ENCODE data around the gene ZCCHC14. TPM values are rescaled to one million over a fixed set of nuclear protein-coding genes. Genes with fewer than 3 reads are reported as not detected.

Gene ZCCHC14
- 1 to 10 TPM; 4.6 to 5.9 TPM for total RNA-seq

DNA sequence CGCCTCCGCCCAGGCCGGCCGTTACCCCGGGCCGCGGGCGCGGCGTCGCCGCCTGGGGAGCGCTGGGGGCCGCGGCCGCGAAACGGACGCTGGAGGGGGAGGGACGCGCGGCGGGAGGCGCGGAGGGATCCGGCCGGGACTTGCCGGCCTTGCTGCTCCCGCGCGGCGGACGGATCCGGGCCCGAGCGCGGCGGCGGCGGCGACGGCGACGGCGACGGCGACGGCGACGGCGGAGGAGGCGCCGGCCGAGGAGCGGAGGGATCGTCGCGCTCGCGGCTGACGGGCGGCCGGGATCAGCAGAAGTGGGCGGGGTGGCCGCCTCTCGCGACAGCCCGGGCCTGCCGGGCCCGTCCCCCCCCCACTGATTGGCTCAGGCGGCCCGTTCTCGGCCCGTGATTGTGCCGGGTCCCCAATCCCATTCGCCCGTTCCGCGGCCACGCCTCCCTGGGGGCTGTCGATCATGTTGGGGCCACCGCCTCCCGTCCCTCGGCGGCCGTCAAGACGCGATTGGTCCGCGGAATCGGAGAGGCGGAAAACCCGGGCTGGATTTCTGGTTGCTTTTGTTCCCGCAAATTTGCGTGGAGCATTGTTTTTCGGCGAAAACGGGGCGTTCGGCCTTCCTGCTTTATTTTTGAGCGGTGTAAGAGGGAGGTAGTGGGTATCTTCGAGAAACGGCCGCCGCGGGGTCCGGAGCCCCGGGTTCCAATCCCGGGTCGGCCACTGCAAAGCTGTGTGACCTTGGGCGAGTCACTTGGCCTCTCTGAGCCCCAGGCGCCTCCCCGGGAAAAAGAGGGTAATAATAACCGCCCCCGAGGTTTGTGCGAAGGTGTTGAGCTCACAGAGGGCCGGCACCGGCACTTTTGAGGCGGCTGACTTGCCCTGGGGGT, at the start of gene ZCCHC14:
Gene ZCCHC14, minus strand, starts transcription at position 304 of the 887 bp plus-strand sequence. CDS start 786 bp downstream, outside the sequence.
- peak; percentile 93 for ATAC-seq
- H3K4me3 Mint-ChIP-seq: peak within 1 kb of the TSS; percentile 81
- peaks cover 47% of the 10 kb centered on the region for H3K4me1 Mint-ChIP-seq (ENCODE audit: low read depth)
- POLR2A ChIA-PET: no interaction called here
- DNase-seq: peak; percentile 99
- intact Hi-C loops (cut with micrococcal nuclease): loop anchor here (10.0 kb wide), 2 partner anchors 58 to 362 kb away; no protein-coding TSS in a partner anchor
- no peak for TF ChIP-seq CTCF (IDR thresholded peaks at IDR 0.05)
- CTCF ChIA-PET: no interaction called here
- peak within 1 kb of the TSS; percentile 82 for H3K27ac Mint-ChIP-seq
- H3K36me3 Mint-ChIP-seq (ENCODE audit: low read depth): peaks cover 4% of the 10 kb centered on the region
- peaks cover 7% of the 10 kb centered on the region for H3K27me3 Mint-ChIP-seq
- no peaks in the 10 kb centered on the region for H3K9me3 Mint-ChIP-seq

DNA sequence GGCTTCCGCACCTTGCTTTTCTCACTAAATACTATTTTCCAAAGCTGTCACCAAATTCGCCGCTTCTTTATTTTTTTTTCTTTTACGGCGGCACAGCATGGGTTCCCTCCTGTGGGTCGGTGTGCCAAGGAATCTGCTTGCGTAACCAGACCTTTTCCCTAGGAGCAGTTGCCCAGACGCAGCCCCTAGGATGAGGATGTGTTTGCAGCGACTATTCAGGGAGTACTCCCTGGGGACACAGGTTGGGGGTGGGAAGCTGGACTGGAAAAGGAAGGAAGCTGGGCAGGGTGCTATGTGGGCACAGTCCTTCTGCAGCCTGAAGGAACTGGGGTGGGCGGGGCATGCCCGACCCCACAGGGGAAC, 49.0 kb upstream of the ZCCHC14 start:
- DNase-seq (no peak), ATAC-seq (no peak)
- intact Hi-C loops (cut with micrococcal nuclease): no loop called here
- ChIA-PET CTCF (interaction anchor here (0.7 to 2.1 kb wide), 3 partner anchors 9 to 125 kb away, joined by 3 to 11 read pairs (median 4); no protein-coding TSS in a partner anchor), POLR2A (no interaction called here)
- no peaks in the 10 kb centered on the region for H3K36me3 Mint-ChIP-seq (ENCODE audit: low read depth)
- H3K4me3 Mint-ChIP-seq: no peak overlapping the region
- peaks cover 6% of the 10 kb centered on the region for H3K9me3 Mint-ChIP-seq
- H3K27ac Mint-ChIP-seq: no peak overlapping the region
- H3K27me3 Mint-ChIP-seq: peaks cover 25% of the 10 kb centered on the region
- peaks cover 11% of the 10 kb centered on the region for H3K4me1 Mint-ChIP-seq (ENCODE audit: low read depth)
- no peak for TF ChIP-seq CTCF (IDR thresholded peaks at IDR 0.05)

DNA sequence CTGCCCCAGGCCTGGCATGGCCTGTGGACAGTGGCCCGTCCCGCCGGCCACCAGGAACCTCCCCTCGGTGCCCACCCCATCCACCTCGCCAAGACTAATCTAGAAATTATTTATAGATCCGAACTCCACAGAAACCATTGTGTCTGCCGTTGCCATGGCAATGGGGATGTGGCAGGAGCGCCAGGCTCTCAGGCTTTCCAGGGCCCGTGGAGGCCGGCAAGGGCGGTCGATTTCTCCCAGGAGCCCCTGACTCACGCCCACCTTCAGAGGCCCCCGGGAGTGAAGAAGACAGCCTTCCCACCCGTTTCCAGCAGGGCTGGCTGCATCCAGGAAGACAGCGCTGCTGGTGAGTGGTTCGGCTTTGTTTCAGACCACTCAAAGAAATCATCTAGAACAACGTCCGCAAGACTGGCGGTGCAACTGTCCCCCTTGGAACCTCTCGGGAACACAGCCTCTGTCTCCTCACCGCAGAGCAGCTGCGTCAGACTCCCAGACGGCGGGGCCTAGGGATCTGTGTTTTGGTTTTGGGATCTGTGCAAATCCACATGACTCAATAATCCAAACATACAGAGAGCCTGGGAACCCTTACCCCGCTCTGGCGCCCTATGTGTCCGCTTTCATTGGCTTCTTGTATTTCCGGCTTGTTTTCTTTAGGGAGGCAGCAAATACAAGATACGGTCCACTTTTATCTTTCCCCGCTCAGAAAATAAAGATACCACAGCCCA, 48.5 kb upstream of the ZCCHC14 start:
- ChIA-PET CTCF (no interaction called here), POLR2A (no interaction called here)
- Mint-ChIP-seq H3K4me3 (no peak overlapping the region), H3K36me3 (ENCODE audit: low read depth) (no peaks in the 10 kb centered on the region), H3K27ac (no peak overlapping the region), H3K4me1 (ENCODE audit: low read depth) (peaks cover 11% of the 10 kb centered on the region), H3K9me3 (peaks cover 4% of the 10 kb centered on the region), H3K27me3 (peaks cover 23% of the 10 kb centered on the region)
- DNase-seq (no peak), ATAC-seq (no peak)
- no peak for TF ChIP-seq CTCF (IDR thresholded peaks at IDR 0.05)
- intact Hi-C loops (cut with micrococcal nuclease): no loop called here

DNA sequence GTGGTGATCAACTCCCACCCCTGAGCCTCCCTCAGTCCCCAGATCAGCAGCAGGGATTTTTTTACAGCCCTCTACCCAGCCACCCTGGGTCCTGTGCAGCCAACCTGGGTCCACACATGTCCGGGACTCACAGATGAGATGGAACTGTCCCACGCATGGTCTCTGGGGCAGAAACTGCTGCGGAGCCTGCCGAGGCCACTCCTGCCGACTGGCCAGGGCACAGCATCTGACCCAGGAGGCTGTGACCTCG, 48.0 kb upstream of the ZCCHC14 start:
- H3K27me3 Mint-ChIP-seq: peaks cover 26% of the 10 kb centered on the region
- no peak overlapping the region for H3K27ac Mint-ChIP-seq
- no peak for TF ChIP-seq CTCF (IDR thresholded peaks at IDR 0.05)
- intact Hi-C loops (cut with micrococcal nuclease): no loop called here
- H3K9me3 Mint-ChIP-seq: peaks cover 2% of the 10 kb centered on the region
- H3K4me1 Mint-ChIP-seq (ENCODE audit: low read depth): peaks cover 11% of the 10 kb centered on the region
- H3K4me3 Mint-ChIP-seq: no peak overlapping the region
- DNase-seq (no peak), ATAC-seq (no peak)
- POLR2A ChIA-PET: no interaction called here
- H3K36me3 Mint-ChIP-seq (ENCODE audit: low read depth): no peaks in the 10 kb centered on the region
- CTCF ChIA-PET: no interaction called here

Data from activated CD8-positive, alpha-beta T cell treated with anti-CD3 and anti-CD28 coated beads for 36 hours (primary cell).